Measurements from ENCODE around the gene FRMD4A. TPM values are rescaled to one million over a fixed set of nuclear protein-coding genes. Genes with fewer than 3 reads are reported as not detected.

Gene FRMD4A
- polyA plus RNA-seq, 1 of the 3 experiments (the other 2 are of a cell fraction) = 37.7 TPM

- ChIA-PET POLR2A (interaction anchor here (1.0 kb wide), 1 partner anchor 39 kb away, joined by 4 read pairs; no protein-coding TSS in a partner anchor), CTCF (interaction anchor here (1.4 to 1.8 kb wide), 2 partner anchors 21 to 199 kb away, joined by 5 to 6 read pairs; no protein-coding TSS in a partner anchor)
- no peak overlapping the region for H2AFZ ChIP-seq (ENCODE audit: low read depth)
- H3K27me3 ChIP-seq (ENCODE audit: insufficient read depth) = no peaks in the 10 kb centered on the region
- H3K79me2 ChIP-seq (ENCODE audit: insufficient read depth) = peaks cover 37% of the 10 kb centered on the region
- 52% methylated on average over 9 of the region's 9 CpGs for WGBS (ENCODE audit: low lambda C conversion rate)
- H3K4me1 ChIP-seq (ENCODE audit: control insufficient read depth in 1 of 2, insufficient read depth in 2 of 2, low read depth in 1 of 2, low read length in 1 of 2) = peaks cover 19 to 23% of the 10 kb centered on the region in 2 experiments; a peak in 3 of 4 replicates
- peak overlapping the region; percentile 61 for H3K4me2 ChIP-seq
- no peaks in the 10 kb centered on the region for H4K20me1 ChIP-seq (ENCODE audit: insufficient read depth)
- peaks cover 34% of the 10 kb centered on the region for H3F3A ChIP-seq (replicated peaks; ENCODE audit: insufficient read depth)
- TF ChIP-seq, protein P1, sequence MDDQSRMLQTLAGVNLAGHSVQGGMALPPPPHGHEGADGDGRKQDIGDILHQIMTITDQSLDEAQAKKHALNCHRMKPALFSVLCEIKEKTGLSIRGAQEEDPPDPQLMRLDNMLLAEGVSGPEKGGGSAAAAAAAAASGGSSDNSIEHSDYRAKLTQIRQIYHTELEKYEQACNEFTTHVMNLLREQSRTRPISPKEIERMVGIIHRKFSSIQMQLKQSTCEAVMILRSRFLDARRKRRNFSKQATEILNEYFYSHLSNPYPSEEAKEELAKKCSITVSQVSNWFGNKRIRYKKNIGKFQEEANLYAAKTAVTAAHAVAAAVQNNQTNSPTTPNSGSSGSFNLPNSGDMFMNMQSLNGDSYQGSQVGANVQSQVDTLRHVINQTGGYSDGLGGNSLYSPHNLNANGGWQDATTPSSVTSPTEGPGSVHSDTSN (IDR thresholded peaks at IDR 0.05) = no peak
- TF ChIP-seq ELF1 (IDR thresholded peaks at IDR 0.05) (no peak), USF1 (IDR thresholded peaks at IDR 0.05; ENCODE audit: borderline replicate concordance, low read depth) (no peak), TEAD4 (IDR thresholded peaks at IDR 0.05; ENCODE audit: borderline replicate concordance, insufficient read depth) (no peak), GABPA (IDR thresholded peaks at IDR 0.05; ENCODE audit: low read depth) (0 out of 2 replicates have a peak, but pooled peaks have one; percentile 19)
- TF ChIP-seq, protein P2, sequence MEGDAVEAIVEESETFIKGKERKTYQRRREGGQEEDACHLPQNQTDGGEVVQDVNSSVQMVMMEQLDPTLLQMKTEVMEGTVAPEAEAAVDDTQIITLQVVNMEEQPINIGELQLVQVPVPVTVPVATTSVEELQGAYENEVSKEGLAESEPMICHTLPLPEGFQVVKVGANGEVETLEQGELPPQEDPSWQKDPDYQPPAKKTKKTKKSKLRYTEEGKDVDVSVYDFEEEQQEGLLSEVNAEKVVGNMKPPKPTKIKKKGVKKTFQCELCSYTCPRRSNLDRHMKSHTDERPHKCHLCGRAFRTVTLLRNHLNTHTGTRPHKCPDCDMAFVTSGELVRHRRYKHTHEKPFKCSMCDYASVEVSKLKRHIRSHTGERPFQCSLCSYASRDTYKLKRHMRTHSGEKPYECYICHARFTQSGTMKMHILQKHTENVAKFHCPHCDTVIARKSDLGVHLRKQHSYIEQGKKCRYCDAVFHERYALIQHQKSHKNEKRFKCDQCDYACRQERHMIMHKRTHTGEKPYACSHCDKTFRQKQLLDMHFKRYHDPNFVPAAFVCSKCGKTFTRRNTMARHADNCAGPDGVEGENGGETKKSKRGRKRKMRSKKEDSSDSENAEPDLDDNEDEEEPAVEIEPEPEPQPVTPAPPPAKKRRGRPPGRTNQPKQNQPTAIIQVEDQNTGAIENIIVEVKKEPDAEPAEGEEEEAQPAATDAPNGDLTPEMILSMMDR (IDR thresholded peaks at IDR 0.05) = no peak
- TF ChIP-seq, protein P3, sequence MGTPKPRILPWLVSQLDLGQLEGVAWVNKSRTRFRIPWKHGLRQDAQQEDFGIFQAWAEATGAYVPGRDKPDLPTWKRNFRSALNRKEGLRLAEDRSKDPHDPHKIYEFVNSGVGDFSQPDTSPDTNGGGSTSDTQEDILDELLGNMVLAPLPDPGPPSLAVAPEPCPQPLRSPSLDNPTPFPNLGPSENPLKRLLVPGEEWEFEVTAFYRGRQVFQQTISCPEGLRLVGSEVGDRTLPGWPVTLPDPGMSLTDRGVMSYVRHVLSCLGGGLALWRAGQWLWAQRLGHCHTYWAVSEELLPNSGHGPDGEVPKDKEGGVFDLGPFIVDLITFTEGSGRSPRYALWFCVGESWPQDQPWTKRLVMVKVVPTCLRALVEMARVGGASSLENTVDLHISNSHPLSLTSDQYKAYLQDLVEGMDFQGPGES (IDR thresholded peaks at IDR 0.05; ENCODE audit: low read depth, low read length) = no peak
- H3K36me3 ChIP-seq (replicated peaks in 1 of 2; ENCODE audit: control insufficient read depth in 1 of 2, insufficient read depth in 2 of 2, low read length in 1 of 2) = no peaks in the 10 kb centered on the region
- peak overlapping the region; percentile 55; the same call in 1 of the 2 replicates for H3K9ac ChIP-seq
- DNase-seq = no peak
- peak overlapping the region; percentile 4 to 85; a peak in 3 of 4 replicates for H3K27ac ChIP-seq (ENCODE audit: low read depth in 2 of 2, low read length in 1 of 2)
- no peaks in the 10 kb centered on the region for H3K9me2 ChIP-seq
- H3K4me3 ChIP-seq (ENCODE audit: low read depth in 2 of 2, low read length in 1 of 2) = no peak overlapping the region
- H3K9me3 ChIP-seq = no peaks in the 10 kb centered on the region
Measured at GRCh38 chr10:13894412-13895093, 436.2 kb downstream of the FRMD4A start.

DNA sequence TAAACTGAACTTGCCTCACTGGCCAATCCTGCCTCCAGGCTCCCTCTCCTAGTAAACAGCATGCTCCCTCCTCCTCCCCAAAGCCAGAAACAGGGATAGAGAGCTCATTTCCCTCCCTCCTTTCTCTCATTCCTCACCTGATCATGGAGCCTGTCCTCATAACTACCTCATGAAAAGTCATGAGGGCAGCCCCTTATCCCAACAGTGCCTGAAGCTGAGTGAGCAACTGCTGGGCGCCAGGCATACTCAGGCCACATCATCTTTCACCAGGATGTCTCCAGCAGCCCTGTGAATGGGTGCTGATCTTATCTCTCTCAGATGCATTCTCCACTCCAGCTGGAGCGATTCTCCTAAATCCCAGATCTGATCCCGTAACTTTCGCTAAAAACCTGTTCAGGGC, 436.8 kb downstream of the FRMD4A start:
- peak overlapping the region; percentile 55; the same call in 1 of the 2 replicates for H3K9ac ChIP-seq
- peak overlapping the region; percentile 61 for H3K4me2 ChIP-seq
- POLR2A ChIA-PET = interaction anchor here (0.7 to 1.0 kb wide), 2 partner anchors 10 to 40 kb away, joined by 3 to 4 read pairs; no protein-coding TSS in a partner anchor
- peak; percentile 66 for DNase-seq
- WGBS (ENCODE audit: low lambda C conversion rate) = 43% methylated on average over 4 of the region's 4 CpGs
- no peak overlapping the region for H3K4me3 ChIP-seq (ENCODE audit: low read depth in 2 of 2, low read length in 1 of 2)
- H4K20me1 ChIP-seq (ENCODE audit: insufficient read depth) = no peaks in the 10 kb centered on the region
- no peaks in the 10 kb centered on the region for H3K9me3 ChIP-seq
- no peak overlapping the region for H2AFZ ChIP-seq (ENCODE audit: low read depth)
- peak overlapping the region; percentile 4 to 85; a peak in 3 of 4 replicates for H3K27ac ChIP-seq (ENCODE audit: low read depth in 2 of 2, low read length in 1 of 2)
- peaks cover 34% of the 10 kb centered on the region for H3F3A ChIP-seq (replicated peaks; ENCODE audit: insufficient read depth)
- no peaks in the 10 kb centered on the region for H3K36me3 ChIP-seq (replicated peaks in 1 of 2; ENCODE audit: control insufficient read depth in 1 of 2, insufficient read depth in 2 of 2, low read length in 1 of 2)
- no peaks in the 10 kb centered on the region for H3K9me2 ChIP-seq
- no peaks in the 10 kb centered on the region for H3K27me3 ChIP-seq (ENCODE audit: insufficient read depth)
- peaks cover 43% of the 10 kb centered on the region for H3K79me2 ChIP-seq (ENCODE audit: insufficient read depth)
- H3K4me1 ChIP-seq (ENCODE audit: control insufficient read depth in 1 of 2, insufficient read depth in 2 of 2, low read depth in 1 of 2, low read length in 1 of 2) = peaks cover 19 to 24% of the 10 kb centered on the region in 2 experiments; a peak in 3 of 4 replicates
- CTCF ChIA-PET = interaction anchor here (1.4 to 1.8 kb wide), 2 partner anchors 21 to 200 kb away, joined by 5 to 6 read pairs; no protein-coding TSS in a partner anchor
- no peak; the same call in 1 of the 2 replicates for TF ChIP-seq RAD21 (IDR thresholded peaks at IDR 0.05; ENCODE audit: low read length)
- no peak for TF ChIP-seq FOXM1 (IDR thresholded peaks at IDR 0.05; ENCODE audit: low read depth)
- peak; percentile 38; the same call in 1 of the 2 replicates for TF ChIP-seq GATA2 (CRISPR knock-in tag; IDR thresholded peaks at IDR 0.05)
- no peak for TF ChIP-seq ZBTB33 (IDR thresholded peaks at IDR 0.05; ENCODE audit: borderline replicate concordance, low read depth)
- no peak; the same call in 1 of the 2 replicates for TF ChIP-seq JUND (IDR thresholded peaks at IDR 0.05)
- no peak; the same call in 1 of the 2 replicates for TF ChIP-seq SMC3 (IDR thresholded peaks at IDR 0.05; ENCODE audit: low read depth, low read length)
- TF ChIP-seq ELF1 (IDR thresholded peaks at IDR 0.05) = no peak
- peak; percentile 45 for TF ChIP-seq CHD2 (IDR thresholded peaks at IDR 0.05; ENCODE audit: low read length, partially characterized antibody)
- TF ChIP-seq YY1 (IDR thresholded peaks at IDR 0.05; ENCODE audit: low read depth) = no peak
- TF ChIP-seq, protein P1 (IDR thresholded peaks at IDR 0.05) = peak; percentile 63
- TF ChIP-seq, protein P4, sequence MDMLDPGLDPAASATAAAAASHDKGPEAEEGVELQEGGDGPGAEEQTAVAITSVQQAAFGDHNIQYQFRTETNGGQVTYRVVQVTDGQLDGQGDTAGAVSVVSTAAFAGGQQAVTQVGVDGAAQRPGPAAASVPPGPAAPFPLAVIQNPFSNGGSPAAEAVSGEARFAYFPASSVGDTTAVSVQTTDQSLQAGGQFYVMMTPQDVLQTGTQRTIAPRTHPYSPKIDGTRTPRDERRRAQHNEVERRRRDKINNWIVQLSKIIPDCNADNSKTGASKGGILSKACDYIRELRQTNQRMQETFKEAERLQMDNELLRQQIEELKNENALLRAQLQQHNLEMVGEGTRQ (IDR thresholded peaks at IDR 0.05; ENCODE audit: borderline replicate concordance, low read depth, low read length) = no peak
